ENCODE data around the gene HMOX1.
"Not testable (repeated sequence)": the region's sequence is repeated elsewhere in the genome, so short reads cannot be mapped to it uniquely, and the experiment has no call there.

The HMOX1 gene

DNA sequence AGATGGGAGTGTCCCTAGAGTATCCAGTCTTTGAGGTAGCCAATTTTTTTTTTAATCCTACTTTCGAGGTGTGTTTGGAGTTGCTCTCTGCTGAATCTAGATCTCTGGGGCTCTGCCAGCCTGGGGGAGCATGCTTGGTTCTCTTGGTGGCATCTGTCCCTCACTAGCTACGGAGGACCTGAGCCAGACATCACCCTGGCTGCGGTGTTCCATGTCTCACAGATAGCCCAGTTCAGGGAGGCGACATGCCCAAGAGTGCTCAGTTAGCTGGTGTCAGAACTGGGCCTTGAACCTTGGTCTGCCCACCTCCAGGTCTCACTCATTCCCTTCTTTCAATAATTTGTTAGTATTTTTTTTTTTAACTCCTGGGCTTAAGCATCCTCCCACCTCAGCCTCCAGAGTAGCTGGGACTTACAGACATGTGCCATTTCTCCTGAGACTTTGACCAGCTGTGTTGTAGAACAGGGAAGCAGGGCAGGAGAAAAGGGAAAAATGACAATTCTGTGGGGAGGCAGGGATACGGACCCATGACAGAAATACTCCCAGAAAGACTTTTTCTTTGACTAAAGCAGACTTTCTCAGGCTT is 621 bp downstream of the HMOX1 start:
- no peak for FAIRE-seq

DNA sequence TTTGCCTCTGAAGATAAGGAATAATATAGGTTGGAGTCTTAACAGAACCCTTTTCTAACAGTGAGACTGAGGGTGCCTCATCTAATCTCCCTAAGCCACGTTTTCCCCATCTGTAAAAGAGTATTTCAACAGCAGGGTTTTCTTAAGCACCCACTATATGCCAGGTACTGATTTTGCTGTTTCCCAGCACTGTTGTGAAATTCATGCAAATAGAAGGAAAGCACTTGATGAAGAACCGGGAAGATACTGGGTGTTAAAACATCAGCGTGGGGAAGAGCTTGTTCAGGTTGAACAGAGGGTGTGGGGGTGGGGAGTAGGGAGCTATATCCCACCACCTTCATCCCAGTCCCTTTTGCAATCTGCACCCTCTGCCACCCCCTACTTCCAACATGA is 2.8 kb downstream of the HMOX1 start:
- no peak for FAIRE-seq

DNA sequence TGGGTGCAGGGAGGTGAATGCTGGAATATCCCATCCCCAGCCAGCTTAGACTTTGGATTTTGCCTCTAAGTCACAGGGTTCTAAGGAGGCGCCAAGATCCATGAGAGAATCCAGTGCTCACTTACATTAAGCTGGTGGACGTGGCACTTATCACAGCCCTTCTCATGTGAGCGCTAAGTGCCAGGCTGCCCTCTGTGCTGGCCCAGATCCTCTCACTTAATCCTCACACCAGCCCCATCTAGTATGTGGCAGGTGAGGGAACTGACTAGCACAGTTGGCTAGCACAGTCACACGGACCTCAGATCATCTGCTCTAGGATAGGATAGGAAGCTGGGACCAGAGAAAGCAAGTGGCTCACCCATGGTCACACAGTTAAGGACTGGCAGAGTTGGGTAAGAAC is 3.6 kb downstream of the HMOX1 start:
- no peak for FAIRE-seq

DNA sequence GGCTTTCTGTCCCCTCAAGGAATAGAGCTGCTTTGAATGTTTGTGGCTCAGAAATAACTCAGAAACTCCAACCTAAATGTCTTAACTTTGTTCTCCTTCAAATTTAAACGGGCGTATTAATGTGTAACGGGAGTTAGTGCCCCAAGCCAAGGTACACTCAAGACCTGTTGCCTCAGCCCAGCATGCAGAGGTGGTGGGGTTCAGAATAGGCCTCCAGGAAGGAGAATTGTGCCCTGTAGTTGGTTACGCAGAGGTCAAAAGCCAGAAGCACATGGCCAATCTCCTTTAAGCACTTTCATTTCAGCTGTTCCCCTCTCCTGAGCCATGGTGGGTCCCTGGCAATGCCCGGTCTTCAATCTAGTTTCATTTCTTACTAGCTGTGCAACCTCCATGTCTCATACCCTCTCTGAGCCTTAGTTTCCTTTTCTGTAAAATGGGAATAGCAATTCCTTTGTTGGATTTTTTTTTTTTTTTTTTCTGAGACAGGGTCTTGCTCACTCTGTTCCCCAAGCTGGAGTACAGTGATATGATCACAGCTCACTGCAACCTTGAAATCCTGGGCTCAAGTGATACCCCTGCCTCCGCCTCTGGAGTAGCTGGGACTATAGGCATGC is 4.2 kb downstream of the HMOX1 start:
- FAIRE-seq, result no peak

DNA sequence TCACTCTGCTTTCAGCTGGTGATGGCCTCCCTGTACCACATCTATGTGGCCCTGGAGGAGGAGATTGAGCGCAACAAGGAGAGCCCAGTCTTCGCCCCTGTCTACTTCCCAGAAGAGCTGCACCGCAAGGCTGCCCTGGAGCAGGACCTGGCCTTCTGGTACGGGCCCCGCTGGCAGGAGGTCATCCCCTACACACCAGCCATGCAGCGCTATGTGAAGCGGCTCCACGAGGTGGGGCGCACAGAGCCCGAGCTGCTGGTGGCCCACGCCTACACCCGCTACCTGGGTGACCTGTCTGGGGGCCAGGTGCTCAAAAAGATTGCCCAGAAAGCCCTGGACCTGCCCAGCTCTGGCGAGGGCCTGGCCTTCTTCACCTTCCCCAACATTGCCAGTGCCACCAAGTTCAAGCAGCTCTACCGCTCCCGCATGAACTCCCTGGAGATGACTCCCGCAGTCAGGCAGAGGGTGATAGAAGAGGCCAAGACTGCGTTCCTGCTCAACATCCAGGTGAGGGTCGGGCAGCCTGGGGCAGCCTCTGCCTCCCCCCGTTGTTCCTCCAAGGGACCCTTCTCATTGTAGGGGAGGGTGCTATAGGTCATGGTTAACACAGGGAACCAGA is 5.9 kb downstream of the HMOX1 start:
- FAIRE-seq, result no peak

DNA sequence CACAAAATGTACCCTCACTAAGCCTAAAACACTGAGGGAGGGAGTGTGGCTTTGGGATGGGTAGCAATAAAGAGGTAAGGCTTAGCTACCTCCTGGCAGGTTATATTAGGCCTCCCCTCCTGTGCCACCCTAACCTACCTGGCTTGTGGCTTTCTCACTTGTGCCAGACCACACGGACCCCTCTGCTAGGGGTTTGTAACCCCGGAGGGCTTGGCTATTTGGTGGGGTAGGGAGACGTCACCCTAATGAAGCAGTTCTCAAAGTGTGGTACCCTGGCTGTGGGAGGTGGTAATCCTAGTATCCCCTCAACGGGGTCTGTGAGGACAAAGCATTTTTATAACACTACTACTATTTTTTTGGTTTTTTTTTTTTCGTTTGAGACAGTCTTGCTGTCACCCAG is 10.0 kb downstream of the HMOX1 start:
- no peak for FAIRE-seq

DNA sequence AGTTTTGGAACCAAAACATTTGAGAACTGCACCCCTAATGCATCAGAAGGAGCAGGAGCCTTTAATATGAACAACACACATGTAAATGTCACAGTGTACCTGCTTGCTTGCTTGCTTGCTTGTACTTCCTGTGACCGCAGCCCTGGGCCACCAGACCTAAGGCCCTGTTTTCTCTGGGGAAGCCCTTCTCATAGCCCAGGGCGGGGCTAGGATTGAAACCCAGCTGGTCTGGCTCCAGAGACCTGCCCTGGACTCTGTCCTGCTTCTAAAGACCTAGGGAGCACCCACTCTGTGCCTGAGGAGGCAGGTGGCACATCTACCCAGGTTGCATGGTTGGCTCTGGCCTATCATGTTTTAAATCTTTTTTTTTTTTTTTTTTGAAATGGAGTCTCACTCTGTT is 11.5 kb downstream of the HMOX1 start:
- FAIRE-seq, result no peak

DNA sequence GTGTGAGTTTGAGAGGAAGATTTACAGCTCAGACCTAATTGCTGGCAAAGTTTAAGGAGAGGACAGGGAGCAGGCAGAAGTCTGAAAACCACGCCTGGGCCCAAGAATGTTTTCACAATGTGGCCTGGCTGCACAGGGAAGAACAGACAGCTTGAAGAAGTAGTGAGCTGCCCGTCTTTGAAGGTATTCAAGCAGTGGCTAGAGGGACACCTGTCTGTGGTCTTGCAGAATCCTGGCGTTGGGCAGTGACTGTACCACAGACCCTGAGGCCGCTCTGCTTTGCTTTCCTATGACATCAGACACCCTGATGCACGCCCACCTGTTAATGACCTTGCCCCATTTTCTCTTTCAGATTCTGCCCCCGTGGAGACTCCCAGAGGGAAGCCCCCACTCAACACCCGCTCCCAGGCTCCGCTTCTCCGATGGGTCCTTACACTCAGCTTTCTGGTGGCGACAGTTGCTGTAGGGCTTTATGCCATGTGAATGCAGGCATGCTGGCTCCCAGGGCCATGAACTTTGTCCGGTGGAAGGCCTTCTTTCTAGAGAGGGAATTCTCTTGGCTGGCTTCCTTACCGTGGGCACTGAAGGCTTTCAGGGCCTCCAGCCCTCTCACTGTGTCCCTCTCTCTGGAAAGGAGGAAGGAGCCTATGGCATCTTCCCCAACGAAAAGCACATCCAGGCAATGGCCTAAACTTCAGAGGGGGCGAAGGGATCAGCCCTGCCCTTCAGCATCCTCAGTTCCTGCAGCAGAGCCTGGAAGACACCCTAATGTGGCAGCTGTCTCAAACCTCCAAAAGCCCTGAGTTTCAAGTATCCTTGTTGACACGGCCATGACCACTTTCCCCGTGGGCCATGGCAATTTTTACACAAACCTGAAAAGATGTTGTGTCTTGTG is 12.5 kb downstream of the HMOX1 start:
- FAIRE-seq, result no peak

DNA sequence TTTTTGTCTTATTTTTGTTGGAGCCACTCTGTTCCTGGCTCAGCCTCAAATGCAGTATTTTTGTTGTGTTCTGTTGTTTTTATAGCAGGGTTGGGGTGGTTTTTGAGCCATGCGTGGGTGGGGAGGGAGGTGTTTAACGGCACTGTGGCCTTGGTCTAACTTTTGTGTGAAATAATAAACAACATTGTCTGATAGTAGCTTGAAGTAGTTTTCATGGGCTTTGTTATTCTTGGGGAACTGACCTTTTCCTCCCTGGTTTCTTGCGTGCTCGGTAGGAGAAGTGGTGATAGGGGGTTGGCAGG is 13.1 kb downstream of the HMOX1 start:
- FAIRE-seq, result peak; percentile 75

DNA sequence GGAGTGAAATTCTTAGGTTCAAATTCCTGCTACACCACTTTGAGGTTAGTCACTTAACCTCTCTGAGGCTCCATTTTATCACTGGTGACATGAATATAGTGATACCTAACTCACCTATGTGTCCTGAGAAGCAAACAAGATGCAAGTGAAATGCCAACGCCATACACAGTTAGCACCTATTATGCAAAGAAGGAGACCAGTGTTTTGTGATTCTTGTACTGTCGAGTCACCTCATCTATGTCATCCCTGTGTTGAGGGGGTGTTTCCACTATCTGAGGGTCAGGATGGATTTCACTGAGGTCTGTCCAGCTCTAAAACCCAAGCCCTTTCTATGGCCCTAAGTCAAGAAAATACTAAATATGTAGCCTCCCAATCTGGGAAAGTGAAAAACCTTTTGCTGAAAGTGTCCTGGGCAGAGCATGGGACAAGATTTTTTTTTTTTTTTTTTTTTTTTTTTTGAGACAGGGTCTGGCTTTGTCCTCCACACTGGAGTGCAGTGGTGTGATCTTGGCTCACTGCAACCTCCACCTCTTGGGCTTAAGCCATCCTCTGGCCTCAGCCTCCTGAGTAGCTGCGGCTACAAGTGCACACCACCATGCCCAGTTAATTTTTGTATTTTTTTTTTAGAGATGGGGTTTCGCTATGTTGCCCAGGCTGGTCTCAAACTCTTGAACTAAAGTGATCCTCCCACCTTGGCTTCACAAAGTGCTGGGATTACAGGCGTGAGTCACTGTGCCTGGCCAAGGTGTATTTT is 14.1 kb downstream of the HMOX1 start:
- FAIRE-seq, result no peak

DNA sequence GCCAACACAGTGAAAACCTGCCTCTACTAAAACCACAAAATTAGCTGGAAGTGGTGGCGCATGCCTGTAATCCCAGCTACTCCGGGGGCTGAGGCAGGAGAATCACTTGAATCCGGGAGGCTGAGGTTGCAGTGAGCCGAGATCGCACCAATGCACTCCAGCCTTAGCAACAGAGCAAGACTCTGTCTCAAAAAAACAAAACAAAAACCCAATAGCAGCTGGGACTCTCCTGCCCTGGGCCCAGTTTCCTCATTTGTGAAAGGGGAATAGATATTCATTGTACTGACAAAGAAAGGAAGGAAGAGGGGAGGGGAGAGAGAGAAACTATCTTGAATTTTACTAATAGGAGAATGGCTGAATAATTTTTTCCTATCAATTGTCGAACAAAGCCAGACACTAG is 15.7 kb downstream of the HMOX1 start:
- FAIRE-seq, result not testable (repeated sequence)

DNA sequence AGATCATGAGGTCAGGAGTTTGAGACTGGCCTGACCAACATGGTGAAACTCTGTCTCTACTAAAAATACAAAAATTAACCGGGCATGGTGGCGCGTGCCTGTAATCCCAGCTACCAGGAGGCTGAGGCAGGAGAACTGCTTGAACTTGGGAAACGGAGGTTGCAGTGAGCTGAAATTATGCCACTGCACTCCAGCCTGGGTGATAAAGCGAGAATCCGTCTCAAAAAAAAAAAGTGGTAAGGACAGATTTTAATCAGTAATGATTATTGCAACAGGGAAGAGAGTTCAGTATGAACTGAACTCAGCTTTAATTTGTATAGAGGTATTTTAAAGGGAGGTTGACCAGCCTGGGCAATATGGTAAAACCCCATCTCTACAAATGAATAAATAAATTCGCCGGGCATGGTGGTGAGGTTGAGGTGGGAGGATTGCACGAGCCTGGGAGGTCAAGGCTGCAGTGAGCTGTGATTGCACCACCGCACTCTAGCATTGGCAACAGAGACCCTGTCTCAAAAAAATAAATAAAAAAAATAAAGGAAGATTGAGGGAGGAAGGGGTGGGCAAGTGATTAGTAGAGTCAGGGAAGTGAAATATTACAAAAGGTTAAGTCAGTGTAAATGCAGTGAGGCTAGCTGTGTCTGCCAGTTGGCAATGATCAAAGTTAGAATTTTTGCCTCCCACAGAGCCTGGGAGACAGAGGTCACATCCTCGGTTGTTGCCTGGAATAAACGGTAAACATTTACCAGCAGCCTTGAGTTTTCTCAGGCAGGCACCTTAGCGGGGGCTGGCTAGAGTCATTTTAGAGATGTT is 16.4 kb downstream of the HMOX1 start:
- no peak for FAIRE-seq

DNA sequence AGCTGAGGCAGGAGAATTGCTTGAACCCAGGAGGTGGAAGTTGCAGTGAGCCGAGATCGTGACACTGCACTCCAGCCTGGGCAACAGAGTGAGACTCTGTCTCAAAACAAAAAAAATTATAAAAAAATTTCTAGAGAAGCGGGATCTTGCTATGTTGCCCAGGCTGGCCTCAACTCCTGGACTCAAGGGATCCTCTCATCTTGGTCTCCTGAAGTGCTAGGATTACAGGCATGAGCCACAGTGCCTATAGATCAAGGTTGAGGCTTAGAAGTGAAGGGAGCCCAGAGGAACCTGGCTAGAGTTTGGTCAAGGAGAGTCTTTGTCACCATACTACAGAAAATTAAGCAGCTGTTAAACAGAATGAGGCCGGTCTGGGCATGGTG is 17.7 kb downstream of the HMOX1 start:
- FAIRE-seq, result no peak

DNA sequence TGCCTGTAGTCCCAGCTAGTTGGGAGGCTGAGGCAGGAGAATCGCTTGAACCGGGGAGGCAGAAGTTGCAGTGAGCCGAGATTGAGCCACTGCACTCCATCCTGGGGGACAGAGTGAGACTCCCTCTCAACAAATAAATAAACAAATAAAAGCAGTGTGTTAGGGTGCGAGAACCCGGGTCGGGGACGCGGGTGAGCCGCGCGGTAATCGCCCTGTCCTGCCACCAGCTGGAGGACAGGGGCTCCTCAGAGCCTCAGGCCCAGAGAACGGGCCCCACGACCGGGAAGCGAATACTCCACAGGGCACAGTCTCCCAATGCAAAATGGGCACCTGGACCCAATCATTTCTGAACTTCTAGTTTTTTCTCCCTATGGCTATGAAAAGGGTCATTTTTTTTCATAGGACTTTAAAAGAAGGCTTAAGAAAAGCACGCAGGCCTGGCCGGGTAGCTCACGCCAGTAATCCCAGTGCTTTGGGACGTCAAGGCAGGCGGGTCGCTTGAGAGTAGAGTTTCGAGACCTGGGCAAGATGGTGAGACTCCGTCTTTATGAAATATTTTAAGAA is 18.3 kb downstream of the HMOX1 start:
- no peak for FAIRE-seq

DNA sequence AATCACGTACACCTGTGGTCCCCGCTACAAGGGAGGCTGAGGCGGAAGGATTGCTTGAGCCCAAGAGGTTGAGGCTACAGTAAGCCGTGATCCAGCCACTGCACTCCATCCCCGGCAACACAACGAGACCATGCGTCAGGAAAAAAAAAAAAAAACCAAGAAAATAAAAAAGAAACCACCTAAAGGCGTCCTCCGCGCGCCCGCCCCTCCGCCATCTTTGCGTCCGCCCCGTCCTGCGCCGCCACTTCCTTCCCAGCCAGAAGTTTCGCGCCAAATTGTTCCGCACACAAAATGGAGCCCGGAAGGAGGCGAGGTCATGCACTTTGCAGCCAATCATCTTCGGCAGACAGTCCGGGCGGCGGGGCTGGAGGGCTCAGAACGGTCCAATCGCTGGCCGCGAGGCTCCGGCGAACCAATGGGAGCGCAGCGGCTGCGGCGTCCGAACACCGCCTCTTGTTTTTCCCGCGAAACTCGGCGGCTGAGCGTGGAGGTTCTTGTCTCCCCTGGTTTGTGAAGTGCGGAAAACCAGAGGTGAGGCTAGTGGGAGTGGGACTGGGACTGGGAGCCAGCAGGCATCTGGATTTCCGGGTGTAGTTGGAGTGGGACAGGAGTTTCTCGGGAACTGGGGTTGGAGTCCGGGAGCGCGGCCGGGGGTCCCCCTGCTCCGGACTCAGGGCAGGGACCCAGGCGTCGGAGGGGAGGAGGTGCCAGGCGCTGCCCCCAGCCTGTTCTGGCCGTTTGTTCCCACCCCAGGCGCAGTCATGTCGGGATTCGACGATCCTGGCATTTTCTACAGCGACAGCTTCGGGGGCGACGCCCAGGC is 19.0 kb downstream of the HMOX1 start, which contains the start of gene MCM5:
MCM5 (plus strand) TSS at position 463 of the 823 bp plus-strand sequence; CDS start at position 762, 299 bp downstream.
- FAIRE-seq, result peak; percentile 99

DNA sequence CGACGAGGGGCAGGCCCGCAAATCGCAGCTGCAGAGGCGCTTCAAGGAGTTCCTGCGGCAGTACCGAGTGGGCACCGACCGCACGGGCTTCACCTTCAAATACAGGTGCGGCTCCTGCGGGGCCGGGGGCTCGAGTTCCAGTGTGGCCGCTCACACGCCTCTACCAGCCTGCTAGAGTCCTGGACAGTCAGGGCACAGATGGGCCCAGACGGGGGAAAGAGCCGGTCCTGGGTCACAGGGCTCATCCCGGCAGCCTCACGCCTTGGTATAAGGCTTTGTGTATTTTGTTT is 19.6 kb downstream of the HMOX1 start:
- FAIRE-seq, result no peak

DNA sequence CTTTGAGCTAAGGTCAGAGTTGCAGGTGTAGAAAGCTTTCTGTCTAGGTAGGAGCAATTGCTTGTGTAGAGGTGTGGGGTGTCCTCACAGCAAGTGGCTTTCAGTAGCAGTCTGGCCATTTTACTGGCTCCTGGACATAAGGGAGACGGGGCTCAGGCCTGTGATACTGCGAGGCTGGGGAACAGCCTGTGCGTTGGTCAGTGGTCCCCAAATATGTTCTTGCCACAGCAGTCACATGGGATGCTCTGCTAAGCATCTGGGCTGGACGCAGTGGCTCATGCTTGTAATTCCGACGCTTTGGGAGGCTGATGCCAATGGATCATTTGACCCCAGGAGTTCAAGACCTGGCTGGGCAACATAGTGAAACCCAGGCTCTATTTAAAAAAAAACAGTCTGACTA is 21.0 kb downstream of the HMOX1 start:
- no peak for FAIRE-seq

DNA sequence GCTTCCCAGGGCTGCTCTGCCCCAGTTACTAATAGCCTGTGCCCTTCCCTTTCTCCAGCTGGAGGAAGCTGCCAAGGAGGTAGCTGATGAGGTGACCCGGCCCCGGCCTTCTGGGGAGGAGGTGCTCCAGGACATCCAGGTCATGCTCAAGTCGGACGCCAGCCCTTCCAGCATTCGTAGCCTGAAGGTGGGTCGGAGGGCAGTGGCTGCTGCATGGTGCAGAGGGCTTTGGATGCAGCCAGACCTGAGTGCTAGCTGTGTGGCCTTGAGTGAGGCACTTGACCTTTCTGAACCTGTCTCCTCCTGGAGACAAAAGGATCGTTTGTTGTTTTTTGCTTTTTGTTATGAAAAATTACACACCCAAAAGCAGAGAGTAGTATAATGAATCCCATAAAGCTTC is 22.5 kb downstream of the HMOX1 start:
- no peak for FAIRE-seq

DNA sequence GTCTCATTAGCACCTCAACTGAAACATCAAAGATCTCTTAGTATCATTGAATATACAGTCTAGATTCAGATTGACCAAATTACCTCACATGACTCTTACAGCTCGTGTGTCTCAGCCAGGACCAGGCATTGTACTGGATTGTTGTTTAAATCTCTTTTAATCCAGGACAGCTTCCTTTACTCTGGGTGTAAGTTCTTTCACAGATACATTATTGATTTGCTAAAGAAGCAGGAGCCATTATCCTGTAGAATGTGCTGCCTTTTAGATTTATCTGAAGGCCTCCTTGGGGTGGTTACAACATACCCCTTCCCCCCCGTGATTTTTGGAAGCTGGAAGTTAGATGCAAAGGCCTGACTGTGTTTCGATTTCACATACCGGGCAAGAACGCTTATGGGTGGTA is 23.3 kb downstream of the HMOX1 start:
- FAIRE-seq, result no peak

DNA sequence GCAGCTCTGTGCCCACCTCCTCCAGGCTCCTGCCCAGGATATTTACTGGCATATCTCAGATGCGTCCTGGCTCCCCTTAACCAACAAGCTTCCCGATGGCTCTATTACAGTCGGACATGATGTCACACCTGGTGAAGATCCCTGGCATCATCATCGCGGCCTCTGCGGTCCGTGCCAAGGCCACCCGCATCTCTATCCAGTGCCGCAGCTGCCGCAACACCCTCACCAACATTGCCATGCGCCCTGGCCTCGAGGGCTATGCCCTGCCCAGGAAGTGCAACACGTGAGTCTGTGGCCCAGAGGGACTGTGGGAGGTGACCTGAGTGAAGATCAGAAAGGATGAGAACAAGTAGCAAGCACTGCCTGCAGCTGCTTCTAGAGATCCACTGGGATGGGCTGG is 25.5 kb downstream of the HMOX1 start:
- no peak for FAIRE-seq

DNA sequence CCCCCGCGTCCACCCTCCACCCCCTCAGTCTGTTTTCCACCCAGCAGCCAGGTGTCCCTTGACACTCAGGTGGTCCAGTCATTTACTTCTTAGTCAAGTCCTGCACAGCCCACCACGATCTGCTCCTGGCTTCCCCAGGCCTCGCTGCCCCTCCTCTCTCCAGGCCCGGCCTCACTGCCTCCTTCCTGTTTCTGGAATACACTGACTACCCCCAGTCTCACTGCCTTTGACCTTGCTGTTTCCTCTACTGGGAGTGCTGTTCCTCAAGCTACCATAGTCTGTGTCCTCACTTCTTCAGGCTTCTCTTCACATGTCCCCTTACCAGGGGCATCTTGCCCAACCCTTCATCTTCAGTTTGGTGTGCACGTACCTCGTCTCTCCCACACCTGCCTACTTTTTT is 26.5 kb downstream of the HMOX1 start:
- FAIRE-seq, result no peak

Measured in endometrium (tissue), 2 donors.